CD4-positive, CD25-positive, alpha-beta regulatory T cell (primary cell): ENCODE results near the gene CYTH3. TPM values are rescaled to one million over a fixed set of nuclear protein-coding genes. Genes with fewer than 3 reads are reported as not detected.
"Not testable (repeated sequence)": the region's sequence is repeated elsewhere in the genome, so short reads cannot be mapped to it uniquely, and the experiment has no call there.

ENCODE experiments used
- ATAC-seq, 2 donors: fragments of 150-1000 bp; cut with Tn5 transposase; one replicate each; pipeline ENCODE4 v1.10.0; 2021; ENCODE audit warnings: low read depth in 2 of 2, moderate number of reproducible peaks in 2 of 2, moderate library complexity in 1 of 2
- DNase-seq, 3 donors: peaks; one replicate each; pipeline versions ENCODE4 v3.0.0 to v3.0.0-alpha.2; 2012 to 2022; ENCODE audit warnings: mixed read lengths in 1 of 3
- H3K27ac ChIP-seq: one replicate; pipeline ENCODE4 v1.7.0; 2013; ENCODE audit warnings: mild to moderate bottlenecking, low read length; ENCODE audit not compliant: insufficient read depth, poor library complexity, severe bottlenecking
- H3K27me3 ChIP-seq: one replicate; pipeline ENCODE4 v1.7.0; 2013; ENCODE audit warnings: low read length; ENCODE audit not compliant: control insufficient read depth, insufficient read depth
- H3K36me3 ChIP-seq: one replicate; pipeline ENCODE4 v1.7.0; 2013; ENCODE audit warnings: mild to moderate bottlenecking, low read length, moderate library complexity; ENCODE audit not compliant: control insufficient read depth, insufficient read depth
- H3K4me1 ChIP-seq: 2 replicates; pipeline ENCODE4 v1.7.0; 2013; ENCODE audit warnings: mild to moderate bottlenecking, low read length; ENCODE audit not compliant: insufficient read depth, control insufficient read depth, poor library complexity, severe bottlenecking
- H3K4me3 ChIP-seq: one replicate; pipeline ENCODE4 v1.7.0; 2013; ENCODE audit warnings: low read depth, mild to moderate bottlenecking, low read length, moderate library complexity
- H3K9me3 ChIP-seq, 2 experiments: 1 replicate in 1 of 2; 2 replicates in 1 of 2; pipeline ENCODE4 v1.7.0; 2013; ENCODE audit warnings: low read length in 2 of 2, mild to moderate bottlenecking in 1 of 2, moderate library complexity in 1 of 2; ENCODE audit not compliant: control insufficient read depth in 2 of 2
- H3K27ac Mint-ChIP-seq, 3 donors: one replicate each; pipeline ENCODE4 v1.8.0; 2020 to 2022; ENCODE audit warnings: mild to moderate bottlenecking in 3 of 3, mixed read lengths in 3 of 3, moderate library complexity in 2 of 3
- H3K27me3 Mint-ChIP-seq: one replicate; pipeline ENCODE4 v1.8.0; 2022; ENCODE audit warnings: mild to moderate bottlenecking, mixed read lengths
- H3K36me3 Mint-ChIP-seq: one replicate; pipeline ENCODE4 v1.8.0; 2020; ENCODE audit warnings: mixed read lengths
- H3K4me1 Mint-ChIP-seq, 4 donors: one replicate each; pipeline ENCODE4 v1.8.0; 2020 to 2022; ENCODE audit warnings: mixed read lengths in 4 of 4, mild to moderate bottlenecking in 1 of 4
- H3K4me3 Mint-ChIP-seq, 4 donors: one replicate each; pipeline ENCODE4 v1.8.0; 2020 to 2022; ENCODE audit warnings: mild to moderate bottlenecking in 4 of 4, mixed read lengths in 4 of 4, moderate library complexity in 3 of 4
- H3K9me3 Mint-ChIP-seq, 7 donors: one replicate each; pipeline ENCODE4 v1.8.0; 2020 to 2022; ENCODE audit warnings: mixed read lengths in 7 of 7, mild to moderate bottlenecking in 3 of 7, moderate library complexity in 2 of 7
- polyA plus RNA-seq, 4 donors: library from polyadenylated mRNA; unstranded; fragments of 300-500 nt; fragmentation: Illumina TruSeq; gene quantifications; one replicate each; pipeline ENCODE4 v1.2.3, GENCODE V29; 2021
- total RNA-seq: library from RNA; stranded (reverse); gene quantifications from one replicate; pipeline ENCODE4 v1.2.3, GENCODE V29; 2022

The CYTH3 gene
- total and polyA plus RNA-seq, 5 donors from 2014 or later, result 1.4 to 14.3 (median 3.8) TPM

DNA sequence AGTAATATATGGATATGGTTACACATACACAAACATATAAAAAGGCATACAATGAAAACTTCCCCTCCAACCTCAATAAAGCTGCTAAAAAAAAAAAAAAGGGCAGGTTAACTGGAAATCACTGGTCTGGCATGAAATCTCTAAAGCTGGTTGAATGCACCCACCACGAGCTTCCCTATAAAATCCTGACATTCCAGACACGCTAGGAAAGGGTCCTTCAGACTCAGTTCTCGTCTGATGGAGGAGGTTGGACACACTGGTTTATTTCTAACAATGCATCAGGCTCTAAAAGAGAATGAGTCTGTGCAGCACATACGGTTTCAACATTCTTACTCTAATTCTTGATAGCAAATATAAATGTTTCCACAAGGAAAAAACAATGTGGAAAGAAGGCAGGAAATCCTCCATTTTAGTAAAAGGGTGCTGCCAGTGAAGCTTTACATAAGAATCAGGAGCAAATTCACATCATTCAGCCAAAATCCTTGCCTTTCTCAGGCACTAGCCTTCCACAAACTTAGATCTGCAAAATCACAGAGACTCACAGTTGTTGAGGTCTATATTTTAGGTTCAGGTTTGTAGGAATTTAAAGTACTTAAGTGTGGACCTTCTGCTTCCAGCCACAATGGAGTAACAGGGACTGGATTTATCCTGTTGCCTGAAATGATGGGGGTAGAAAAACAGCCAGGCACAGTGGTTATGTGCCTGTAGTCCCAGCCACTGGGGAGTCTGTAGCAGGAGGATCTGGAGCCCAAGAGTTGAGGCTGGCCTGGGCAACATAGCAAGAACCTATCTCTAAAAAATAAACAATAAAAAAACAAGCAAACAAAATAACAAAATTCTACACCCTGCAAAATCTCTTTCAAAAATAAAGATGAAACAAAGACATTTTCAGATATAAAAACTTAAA is 73.5 kb downstream of the CYTH3 start:
- H3K4me1 Mint-ChIP-seq, result peaks cover 0 to 13% (median 8%) of the 10 kb centered on the region in 4 donors

GRCh38 chr7:6197801-6198551 is 74.4 kb downstream of the CYTH3 start:
- Mint-ChIP-seq H3K36me3 (no peaks in the 10 kb centered on the region), H3K9me3 (no peaks in the 10 kb centered on the region)

More for the DNA sequence above, 73.5 kb downstream of the CYTH3 start:
- no peaks in the 10 kb centered on the region for H3K36me3 Mint-ChIP-seq
- DNase-seq (no peak), ATAC-seq (no peak)
- H3K27me3 ChIP-seq, result no peaks in the 10 kb centered on the region
- no peaks in the 10 kb centered on the region for H3K27me3 Mint-ChIP-seq
- H3K4me3 ChIP-seq, result no peak overlapping the region
- H3K9me3 ChIP-seq, result no peaks in the 10 kb centered on the region
- no peaks in the 10 kb centered on the region for H3K36me3 ChIP-seq
- H3K27ac ChIP-seq, result no peak overlapping the region
- H3K4me1 ChIP-seq, result no peaks in the 10 kb centered on the region
- no peak overlapping the region for H3K4me3 Mint-ChIP-seq
- H3K9me3 Mint-ChIP-seq, result no peaks in the 10 kb centered on the region
- H3K27ac Mint-ChIP-seq, result peak overlapping the region in 1 of 3 donors; percentile 16

DNA sequence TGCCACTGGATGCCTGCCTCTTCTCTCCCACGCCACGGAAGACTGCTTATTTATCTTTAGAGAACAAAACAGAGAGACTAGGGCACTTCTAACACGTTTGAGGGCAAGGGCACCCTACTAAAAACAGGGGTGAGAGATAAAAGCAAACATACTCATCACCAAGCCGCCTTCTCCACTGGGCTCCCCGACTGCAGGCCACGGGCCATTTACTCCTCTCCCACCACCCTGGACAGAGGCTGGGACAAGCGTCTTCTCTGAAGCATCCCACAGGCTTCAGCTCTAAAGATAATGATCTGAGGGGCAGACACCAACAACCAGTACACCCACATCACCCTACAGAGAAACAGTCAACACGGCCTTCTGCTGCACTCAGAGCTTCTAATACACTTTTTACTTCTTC is 78.7 kb downstream of the CYTH3 start:
- no peak overlapping the region for H3K27ac ChIP-seq
- H3K4me1 ChIP-seq, result no peaks in the 10 kb centered on the region
- DNase-seq (no peak), ATAC-seq (no peak)
- Mint-ChIP-seq H3K9me3 (no peaks in the 10 kb centered on the region), H3K4me3 (no peak overlapping the region), H3K36me3 (no peaks in the 10 kb centered on the region), H3K27ac (no peak overlapping the region), H3K27me3 (no peaks in the 10 kb centered on the region), H3K4me1 (peaks cover 0 to 12% (median 9%) of the 10 kb centered on the region in 4 donors)
- peaks cover under 1% of the 10 kb centered on the region for H3K36me3 ChIP-seq
- no peaks in the 10 kb centered on the region for H3K27me3 ChIP-seq
- no peak overlapping the region for H3K4me3 ChIP-seq
- H3K9me3 ChIP-seq, result no peaks in the 10 kb centered on the region

More at GRCh38 chr7:6197801-6198551, 74.4 kb downstream of the CYTH3 start:
- DNase-seq (no peak), ATAC-seq (no peak)
- Mint-ChIP-seq H3K27me3 (no peaks in the 10 kb centered on the region), H3K4me3 (no peak overlapping the region), H3K4me1 (peaks cover 0 to 13% (median 11%) of the 10 kb centered on the region in 4 donors), H3K27ac (no peak overlapping the region)
- no peak overlapping the region for H3K27ac ChIP-seq
- no peaks in the 10 kb centered on the region for H3K27me3 ChIP-seq
- H3K36me3 ChIP-seq, result no peaks in the 10 kb centered on the region
- no peaks in the 10 kb centered on the region for H3K4me1 ChIP-seq
- H3K9me3 ChIP-seq, result no peaks in the 10 kb centered on the region
- no peak overlapping the region for H3K4me3 ChIP-seq

DNA sequence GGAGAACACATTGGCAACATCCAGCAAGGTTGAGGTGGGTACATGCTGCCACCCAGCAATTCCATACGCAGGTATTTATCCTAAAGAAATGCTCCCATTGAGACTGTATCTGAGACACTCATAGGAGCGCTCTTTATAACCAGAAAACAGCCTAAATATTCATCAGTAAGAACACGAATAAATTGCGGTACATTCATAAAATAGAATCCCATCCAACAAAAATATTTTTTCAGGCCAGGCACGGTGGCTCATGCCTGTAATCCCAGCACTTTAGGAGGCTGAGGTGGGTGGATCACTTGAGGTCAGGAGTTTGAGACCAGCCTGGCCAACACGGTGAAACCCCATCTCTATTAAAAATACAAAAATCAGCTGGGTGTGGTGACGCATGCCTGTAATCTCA is 81.9 kb downstream of the CYTH3 start:
- H3K36me3 ChIP-seq, H3K4me1 ChIP-seq, H3K9me3 ChIP-seq, H3K27ac ChIP-seq, H3K4me3 Mint-ChIP-seq, H3K4me3 ChIP-seq, DNase-seq, H3K27me3 Mint-ChIP-seq, H3K27ac Mint-ChIP-seq, H3K9me3 Mint-ChIP-seq, H3K27me3 ChIP-seq, ATAC-seq, H3K4me1 Mint-ChIP-seq: not testable (repeated sequence)
- H3K36me3 Mint-ChIP-seq, result peaks cover 14% of the 10 kb centered on the region

DNA sequence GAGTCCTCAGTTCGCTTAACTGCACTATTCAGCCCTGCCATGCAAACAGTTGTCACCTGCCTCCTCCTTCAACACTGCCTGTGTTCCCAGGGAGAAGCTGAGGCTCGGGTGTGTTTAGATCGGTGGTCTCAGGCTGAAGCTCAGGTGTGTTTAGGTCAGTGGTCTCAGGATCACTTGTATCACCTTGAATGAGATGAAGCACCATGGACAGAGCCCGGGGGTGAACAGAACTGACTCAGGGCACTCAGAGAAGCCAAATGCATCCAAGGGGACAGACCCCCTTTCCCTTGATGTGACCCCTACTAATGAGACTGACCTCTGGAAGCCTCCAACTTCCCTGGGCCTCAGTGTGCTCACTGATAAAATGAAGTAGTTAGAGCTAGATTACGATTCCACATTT is 84.0 kb downstream of the CYTH3 start:
- no peaks in the 10 kb centered on the region for H3K4me1 ChIP-seq
- H3K27ac ChIP-seq, result no peak overlapping the region
- Mint-ChIP-seq H3K4me3 (no peak overlapping the region), H3K9me3 (no peaks in the 10 kb centered on the region), H3K36me3 (peaks cover 14% of the 10 kb centered on the region), H3K4me1 (peaks cover 0 to 1% (median 0%) of the 10 kb centered on the region in 4 donors), H3K27me3 (no peaks in the 10 kb centered on the region), H3K27ac (no peak overlapping the region)
- H3K4me3 ChIP-seq, result no peak overlapping the region
- H3K36me3 ChIP-seq, result peaks cover 8% of the 10 kb centered on the region
- ATAC-seq, result no peak
- H3K27me3 ChIP-seq, result no peaks in the 10 kb centered on the region
- no peak for DNase-seq
- no peaks in the 10 kb centered on the region for H3K9me3 ChIP-seq

GRCh38 chr7:6186577-6186976 is 85.8 kb downstream of the CYTH3 start:
- Histone ChIP-seq H3K27ac (no peak overlapping the region), H3K4me1 (no peaks in the 10 kb centered on the region), H3K9me3 (no peaks in the 10 kb centered on the region), H3K36me3 (peaks cover 8% of the 10 kb centered on the region), H3K27me3 (no peaks in the 10 kb centered on the region), H3K4me3 (no peak overlapping the region)
- Mint-ChIP-seq H3K4me1 (no peaks in the 10 kb centered on the region), H3K9me3 (no peaks in the 10 kb centered on the region), H3K27me3 (no peaks in the 10 kb centered on the region), H3K36me3 (peaks cover 14% of the 10 kb centered on the region), H3K27ac (no peak overlapping the region), H3K4me3 (no peak overlapping the region)
- ATAC-seq (no peak), DNase-seq (no peak)

- H3K9me3 Mint-ChIP-seq, result no peaks in the 10 kb centered on the region
- H3K4me3 Mint-ChIP-seq, result no peak overlapping the region
- Histone ChIP-seq H3K27me3 (no peaks in the 10 kb centered on the region), H3K4me1 (no peaks in the 10 kb centered on the region), H3K36me3 (peaks cover 4% of the 10 kb centered on the region), H3K4me3 (no peak overlapping the region), H3K27ac (no peak overlapping the region), H3K9me3 (no peaks in the 10 kb centered on the region)
- H3K36me3 Mint-ChIP-seq, result peaks cover 14% of the 10 kb centered on the region
- H3K27ac Mint-ChIP-seq, result no peak overlapping the region
- DNase-seq, result no peak
- no peak for ATAC-seq
- peaks cover 0 to 2% (median 0%) of the 10 kb centered on the region in 4 donors for H3K4me1 Mint-ChIP-seq
- H3K27me3 Mint-ChIP-seq, result peaks cover 4% of the 10 kb centered on the region
These were observed 89.4 kb downstream of the CYTH3 start for GRCh38 chr7:6182993-6183392.
